SJSA1 (cell line): Measurements from ENCODE around the gene VWA7. TPM values are rescaled to one million over a fixed set of nuclear protein-coding genes. Genes with fewer than 3 reads are reported as not detected.
A peak's percentile ranks its signal among the peaks of the same experiment; 100 is the strongest.

Source experiments
- DNase-seq, 2 experiments: peaks; one replicate each; pipeline ENCODE4 v3.0.0-alpha.2; 2015 to 2020; ENCODE audit warnings: low spot score in 2 of 2, low read depth in 1 of 2
- H3K27ac ChIP-seq: fragments of 250-450 bp; sonication (Bioruptor Pico); 2 replicates; pipeline ENCODE4 v1.5.1; 2020; ENCODE audit warnings: mild to moderate bottlenecking, moderate library complexity
- H3K27me3 ChIP-seq: fragments of 250-450 bp; sonication (Bioruptor Pico); replicated peaks from 2 replicates; pipeline ENCODE4 v1.5.1; 2020; ENCODE audit warnings: mild to moderate bottlenecking, moderate library complexity
- H3K36me3 ChIP-seq: fragments of 250-450 bp; sonication (Bioruptor Pico); 2 replicates; pipeline ENCODE4 v1.5.1; 2020; ENCODE audit warnings: mild to moderate bottlenecking
- H3K4me1 ChIP-seq: fragments of 250-450 bp; sonication (Bioruptor Pico); replicated peaks from 2 replicates; pipeline ENCODE4 v1.6.1; 2021; ENCODE audit warnings: mild to moderate bottlenecking
- H3K4me3 ChIP-seq: fragments of 250-450 bp; sonication (Bioruptor Pico); 2 replicates; pipeline ENCODE4 v1.5.1; 2020; ENCODE audit warnings: mild to moderate bottlenecking
- H3K9me3 ChIP-seq: fragments of 250-450 bp; sonication (Bioruptor Pico); replicated peaks from 2 replicates; pipeline ENCODE4 v1.5.1; 2020; ENCODE audit warnings: mild to moderate bottlenecking
- total RNA-seq: library from RNA; depleted of rRNA; stranded (reverse); fragments of >200 nt; shearing (Covaris generic); gene quantifications from 2 replicates; pipeline ENCODE4 v1.2.3, GENCODE V29; 2014

The VWA7 gene
- total RNA-seq, 1 experiment from 2014 or later, result not detected

GRCh38 chr6:31730631-31731086 is 46.5 kb downstream of the VWA7 start:
- peak overlapping the region; percentile 58; the same call in 1 of the 2 replicates for H3K4me3 ChIP-seq
- 0 out of 2 replicates have a peak overlapping the region, but pooled peaks have one; percentile 5 for H3K27ac ChIP-seq
- DNase-seq, result peak in 1 of 2 experiments; percentile 22
- H3K9me3 ChIP-seq, result peaks cover 3% of the 10 kb centered on the region
- no peaks in the 10 kb centered on the region for H3K27me3 ChIP-seq
- peaks cover 88% of the 10 kb centered on the region for H3K36me3 ChIP-seq
- H3K4me1 ChIP-seq, result peaks cover 31% of the 10 kb centered on the region

DNA sequence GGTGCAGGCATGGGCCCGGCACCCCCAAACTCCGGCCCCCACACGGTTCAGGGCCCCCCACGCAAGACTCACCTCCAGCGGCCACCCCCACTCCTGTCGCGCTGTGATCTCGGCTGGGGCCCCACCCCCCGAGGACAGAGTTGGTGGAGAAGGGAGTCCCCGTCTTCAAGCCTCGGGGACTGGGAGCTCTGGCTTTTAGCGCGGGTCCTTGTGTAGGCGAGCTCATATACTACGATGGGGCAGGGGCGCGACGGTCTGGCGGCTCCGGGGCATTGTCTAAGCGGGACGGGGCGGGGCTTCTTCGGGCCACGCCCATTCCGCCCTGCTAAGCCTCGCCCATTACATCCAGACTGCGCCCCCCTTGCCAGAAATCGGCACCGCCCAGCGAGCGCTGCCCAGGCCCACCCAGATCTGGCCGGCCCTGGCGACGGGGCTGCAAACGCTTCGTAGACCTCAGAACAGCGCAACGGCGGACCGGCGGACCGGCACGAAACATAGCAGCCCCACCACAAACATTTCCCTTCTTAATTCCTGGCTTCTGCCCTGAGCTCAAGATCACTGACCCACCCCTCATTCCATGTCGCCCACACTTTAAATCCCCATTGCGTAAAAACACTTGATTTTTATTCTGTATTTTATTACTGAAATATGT is 47.0 kb downstream of the VWA7 start:
- peaks cover 31% of the 10 kb centered on the region for H3K4me1 ChIP-seq
- H3K9me3 ChIP-seq, result peaks cover 3% of the 10 kb centered on the region
- DNase-seq, result peak; percentile 94 to 95
- H3K27me3 ChIP-seq, result no peaks in the 10 kb centered on the region
- H3K36me3 ChIP-seq, result peaks cover 83% of the 10 kb centered on the region
- H3K4me3 ChIP-seq, result peak overlapping the region; percentile 58
- peak overlapping the region; percentile 76 for H3K27ac ChIP-seq

DNA sequence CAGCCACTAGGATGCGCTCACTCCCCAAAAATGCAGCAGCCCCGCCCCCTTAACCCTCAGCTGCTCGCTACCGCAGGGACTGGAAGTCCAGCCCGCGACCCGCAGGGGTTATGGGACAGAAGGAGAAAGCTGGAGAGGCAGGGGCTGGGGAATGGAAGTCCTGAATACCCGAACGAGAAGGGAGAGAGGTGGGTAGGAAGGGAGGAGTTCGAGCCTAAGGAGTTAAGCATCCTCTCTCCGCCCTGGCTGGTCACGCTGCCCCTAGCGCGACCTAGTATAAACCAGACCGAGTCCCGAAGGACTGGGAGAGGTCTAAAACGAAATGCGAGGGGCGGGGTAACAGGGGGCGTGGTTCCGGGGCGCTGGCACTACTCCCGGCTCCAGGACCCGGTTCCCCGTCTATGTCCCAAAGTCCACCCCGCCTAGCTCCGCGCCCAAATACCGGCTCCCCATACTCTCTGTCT is 47.6 kb downstream of the VWA7 start:
- H3K36me3 ChIP-seq, result peaks cover 77% of the 10 kb centered on the region
- H3K4me3 ChIP-seq, result peak overlapping the region; percentile 58
- peaks cover 30% of the 10 kb centered on the region for H3K4me1 ChIP-seq
- peak; percentile 94 to 98 for DNase-seq
- peaks cover 3% of the 10 kb centered on the region for H3K9me3 ChIP-seq
- no peaks in the 10 kb centered on the region for H3K27me3 ChIP-seq
- H3K27ac ChIP-seq, result peak overlapping the region; percentile 76

GRCh38 chr6:31728767-31729514 is 48.2 kb downstream of the VWA7 start, which contains the start of gene DDAH2:
TSS of gene DDAH2 (minus strand) at chr6:31729299. CDS start at chr6:31729161, 138 bp downstream.
- H3K9me3 ChIP-seq, result peaks cover 3% of the 10 kb centered on the region
- peaks cover 71% of the 10 kb centered on the region for H3K36me3 ChIP-seq
- no peaks in the 10 kb centered on the region for H3K27me3 ChIP-seq
- peak within 1 kb of the TSS; percentile 58 for H3K4me3 ChIP-seq
- peaks cover 24% of the 10 kb centered on the region for H3K4me1 ChIP-seq
- H3K27ac ChIP-seq, result peak within 1 kb of the TSS; percentile 76
- no peak for DNase-seq

DNA sequence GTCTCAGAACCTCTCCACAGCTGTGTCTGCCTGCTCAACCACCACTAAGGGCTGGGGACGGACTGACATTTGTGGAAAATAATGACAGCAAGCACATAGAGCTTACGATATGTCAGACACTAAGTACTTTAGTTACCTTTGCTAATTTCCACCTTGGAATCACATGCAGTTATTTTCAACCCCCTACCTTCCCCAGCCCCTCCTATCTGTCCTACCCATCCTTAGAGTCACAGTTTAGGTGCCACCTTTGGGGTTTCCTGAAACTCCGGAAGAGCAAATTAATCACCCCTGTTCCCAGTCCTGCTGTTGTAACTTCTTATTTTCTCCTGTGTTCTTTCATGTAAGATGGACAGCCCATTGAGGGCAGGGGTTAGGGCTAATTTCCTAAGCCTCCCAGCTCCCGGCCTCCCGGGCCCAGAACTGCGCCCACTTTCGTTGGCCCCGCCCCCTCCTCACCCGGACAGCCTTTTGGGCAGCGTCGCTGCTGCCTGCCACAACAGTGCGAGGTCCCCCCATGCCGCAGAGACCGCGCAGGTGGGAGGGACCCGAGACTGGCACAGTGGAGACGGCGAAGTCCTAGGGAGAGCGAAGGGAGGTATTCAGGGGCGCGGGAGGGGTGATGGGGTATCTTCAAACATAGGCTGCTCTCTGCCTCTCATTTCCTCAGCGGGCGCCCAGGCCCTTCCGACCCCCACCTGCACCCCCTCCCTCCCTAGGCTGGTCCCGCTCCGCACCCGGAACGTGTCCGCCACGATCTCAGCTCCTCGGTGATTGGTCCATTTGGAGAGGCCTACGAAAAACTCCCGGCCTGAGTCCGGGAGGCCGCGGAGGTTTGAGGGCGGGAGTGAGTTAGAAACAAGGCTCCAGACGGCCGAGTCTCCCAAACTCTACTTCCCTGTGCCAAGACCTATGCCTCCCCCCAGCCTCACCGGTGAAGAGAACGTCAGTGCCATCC is 49.1 kb downstream of the VWA7 start:
- no peaks in the 10 kb centered on the region for H3K27me3 ChIP-seq
- H3K4me1 ChIP-seq, result peaks cover 19% of the 10 kb centered on the region
- no peak overlapping the region for H3K4me3 ChIP-seq
- H3K9me3 ChIP-seq, result peaks cover 3% of the 10 kb centered on the region
- H3K36me3 ChIP-seq, result peaks cover 62% of the 10 kb centered on the region
- H3K27ac ChIP-seq, result no peak overlapping the region
- no peak for DNase-seq

DNA sequence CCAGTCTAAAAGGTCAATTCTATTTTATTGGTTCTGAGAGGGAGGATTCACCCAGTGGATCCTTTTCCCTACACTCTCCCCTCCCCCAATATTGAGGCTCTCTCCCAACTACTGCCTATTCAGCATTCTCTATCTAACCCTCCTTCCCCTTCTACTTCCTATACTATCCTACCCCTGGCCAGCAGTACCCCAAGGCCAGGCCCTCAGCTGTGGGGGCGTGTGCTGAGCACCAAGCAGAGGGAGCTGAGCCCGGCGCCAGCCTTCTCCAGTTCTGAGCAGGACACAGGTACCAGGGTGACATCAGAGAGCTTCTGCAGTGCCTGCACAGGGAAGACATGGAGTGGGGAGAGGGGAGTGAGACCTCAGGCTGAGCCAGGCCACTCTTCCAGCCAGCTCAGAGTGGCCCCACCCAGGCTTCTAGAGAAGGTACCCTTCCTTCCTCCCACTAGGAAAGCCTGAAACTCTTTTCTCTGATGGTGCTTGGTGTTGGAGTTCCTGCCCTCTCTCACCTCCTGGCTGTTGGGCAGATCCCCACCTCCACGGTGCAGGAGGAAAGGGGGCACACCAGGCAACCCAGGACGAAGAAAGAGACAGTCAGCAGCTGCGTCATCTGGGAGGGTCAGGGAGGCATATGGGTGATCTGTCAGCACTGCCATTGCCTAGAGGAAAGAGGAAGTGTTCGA is 50.0 kb downstream of the VWA7 start:
- H3K9me3 ChIP-seq, result peaks cover 3% of the 10 kb centered on the region
- peaks cover 53% of the 10 kb centered on the region for H3K36me3 ChIP-seq
- no peak for DNase-seq
- no peak overlapping the region for H3K27ac ChIP-seq
- H3K4me1 ChIP-seq, result peaks cover 19% of the 10 kb centered on the region
- H3K4me3 ChIP-seq, result no peak overlapping the region
- no peaks in the 10 kb centered on the region for H3K27me3 ChIP-seq

GRCh38 chr6:31725502-31726350 is 51.4 kb downstream of the VWA7 start:
- Histone ChIP-seq H3K9me3 (peaks cover 3% of the 10 kb centered on the region), H3K4me3 (no peak overlapping the region), H3K36me3 (peaks cover 39% of the 10 kb centered on the region), H3K27ac (no peak overlapping the region), H3K27me3 (no peaks in the 10 kb centered on the region), H3K4me1 (peaks cover 18% of the 10 kb centered on the region)
- DNase-seq, result no peak

- DNase-seq, result no peak
- H3K36me3 ChIP-seq, result peaks cover 28% of the 10 kb centered on the region
- H3K9me3 ChIP-seq, result no peaks in the 10 kb centered on the region
- no peak overlapping the region for H3K27ac ChIP-seq
- H3K27me3 ChIP-seq, result no peaks in the 10 kb centered on the region
- no peak overlapping the region for H3K4me3 ChIP-seq
- H3K4me1 ChIP-seq, result peaks cover 6% of the 10 kb centered on the region
Observed at GRCh38 chr6:31723980-31724691, 53.0 kb downstream of the VWA7 start.

GRCh38 chr6:31723245-31723979 is 53.7 kb downstream of the VWA7 start, which contains the start of gene MPIG6B:
TSS of gene MPIG6B (plus strand) at chr6:31723373. CDS start at chr6:31723384, 11 bp downstream.
- H3K27ac ChIP-seq, result no peak within 1 kb of the TSS
- peaks cover 22% of the 10 kb centered on the region for H3K36me3 ChIP-seq
- no peaks in the 10 kb centered on the region for H3K4me1 ChIP-seq
- H3K27me3 ChIP-seq, result no peaks in the 10 kb centered on the region
- no peaks in the 10 kb centered on the region for H3K9me3 ChIP-seq
- H3K4me3 ChIP-seq, result no peak within 1 kb of the TSS
- DNase-seq, result no peak

DNA sequence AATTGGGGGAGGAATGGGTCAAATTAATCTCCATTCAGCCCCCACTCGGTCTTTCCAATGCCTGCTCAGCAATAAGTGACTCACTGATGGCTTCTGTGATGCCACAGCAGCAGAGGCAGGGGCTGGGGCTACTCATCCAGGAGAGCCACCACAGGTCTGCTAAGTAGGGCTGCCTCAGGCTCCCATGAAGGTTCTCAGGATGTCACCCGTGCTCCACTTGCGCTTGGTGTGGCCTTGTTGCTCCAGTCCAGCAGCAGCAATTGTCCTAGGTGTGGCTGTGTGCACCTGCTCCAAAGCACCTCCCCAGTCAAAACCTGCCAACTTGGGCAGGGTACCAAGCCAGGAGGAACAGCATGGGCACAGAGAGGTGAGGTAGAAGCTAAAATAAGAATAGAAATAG is 55.0 kb downstream of the VWA7 start:
- Histone ChIP-seq H3K9me3 (no peaks in the 10 kb centered on the region), H3K27me3 (no peaks in the 10 kb centered on the region), H3K4me3 (no peak overlapping the region), H3K36me3 (peaks cover 11% of the 10 kb centered on the region), H3K27ac (no peak overlapping the region), H3K4me1 (no peaks in the 10 kb centered on the region)
- DNase-seq, result no peak

GRCh38 chr6:31721351-31722020 is 55.6 kb downstream of the VWA7 start, which contains the start of gene LY6G6C:
TSS of gene LY6G6C (minus strand) at chr6:31721746. CDS start at chr6:31721679, 67 bp downstream.
- no peaks in the 10 kb centered on the region for H3K9me3 ChIP-seq
- peaks cover 5% of the 10 kb centered on the region for H3K36me3 ChIP-seq
- H3K4me1 ChIP-seq, result no peaks in the 10 kb centered on the region
- H3K27ac ChIP-seq, result no peak within 1 kb of the TSS
- no peak for DNase-seq
- H3K27me3 ChIP-seq, result no peaks in the 10 kb centered on the region
- no peak within 1 kb of the TSS for H3K4me3 ChIP-seq
